GM23248 (cell line): ENCODE results near the gene FAM114A1.

Experiments used
- EZH2 ChIP-seq: fragments of 200-600 bp; sonication (generic); IDR thresholded peaks from 2 replicates; pipeline ENCODE4 v1.6.1; 2018; ENCODE audit warnings: antibody characterized with exemption, mild to moderate bottlenecking; ENCODE audit not compliant: insufficient read depth, poor library complexity, severe bottlenecking
- EZH2phosphoT487 ChIP-seq: fragments of 200-600 bp; sonication (generic); IDR thresholded peaks from 2 replicates; pipeline ENCODE4 v1.6.1; 2018; ENCODE audit warnings: antibody characterized with exemption, moderate library complexity, mild to moderate bottlenecking, low read depth; ENCODE audit not compliant: insufficient read depth

DNA sequence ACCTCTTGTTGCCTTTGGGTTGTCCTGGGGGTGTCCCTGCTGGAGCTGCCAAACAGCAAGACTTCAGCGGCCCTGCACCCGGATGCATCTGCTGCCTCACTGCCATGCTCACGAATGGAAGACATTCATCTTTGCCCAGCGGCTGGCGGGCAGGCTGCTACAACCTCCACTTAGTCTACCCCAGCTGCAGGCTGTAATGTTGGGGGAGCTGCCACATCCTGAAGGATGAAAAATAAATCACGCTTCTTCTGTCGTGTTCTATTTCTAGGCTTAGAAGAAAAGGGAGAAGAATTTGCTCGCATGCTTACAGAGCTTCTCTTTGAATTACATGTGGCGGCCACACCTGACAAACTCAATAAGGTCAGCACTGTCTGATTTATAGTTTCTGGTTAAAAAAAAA lies 61.4 kb downstream of the FAM114A1 start:
- TF ChIP-seq EZH2, result no peak
- no peak for TF ChIP-seq EZH2phosphoT487
